Left lung (tissue), 10 donors: ENCODE data around the gene GADD45G. TPM values are rescaled to one million over a fixed set of nuclear protein-coding genes. Genes with fewer than 3 reads are reported as not detected.

Experiments
- ATAC-seq: fragments of 200-7000 bp; cut with Tn5 transposase; one replicate; pipeline ENCODE4 v1.9.1; 2020; ENCODE audit warnings: moderate library complexity
- DNase-seq, 4 donors: peaks; one replicate each; pipeline ENCODE4 v3.0.0-alpha.2; 2013 to 2020
- H3K27ac ChIP-seq, 2 donors: fragments of 200-600 bp; sonication (generic) in 1 of 2; one replicate each; pipeline versions ENCODE4 v1.5.0 to v1.8.0; 2020 to 2021
- H3K27me3 ChIP-seq, 2 donors: fragments of 200-600 bp; sonication (generic) in 1 of 2; one replicate each; pipeline versions ENCODE4 v1.5.0 to v1.8.0; 2020 to 2021
- H3K36me3 ChIP-seq, 2 donors: fragments of 200-600 bp; sonication (generic) in 1 of 2; one replicate each; pipeline versions ENCODE4 v1.5.0 to v1.8.0; 2020 to 2021
- H3K4me1 ChIP-seq, 2 donors: fragments of 200-600 bp; one replicate each; pipeline ENCODE4 v1.8.0; 2021
- H3K4me3 ChIP-seq, 2 donors: fragments of 200-600 bp; sonication (generic) in 1 of 2; one replicate each; pipeline versions ENCODE4 v1.5.0 to v1.8.0; 2020 to 2021; ENCODE audit warnings: mild to moderate bottlenecking in 1 of 2
- H3K9me3 ChIP-seq, 2 donors: fragments of 200-600 bp; sonication (generic) in 1 of 2; one replicate each; pipeline versions ENCODE4 v1.5.0 to v1.8.0; 2020 to 2021
- CTCF ChIP-seq, 2 donors: fragments of 200-600 bp; sonication (generic) in 1 of 2; IDR thresholded peaks; one replicate each; pipeline versions ENCODE4 v1.5.0 to v1.8.0; 2021; ENCODE audit warnings: antibody characterized with exemption in 2 of 2
- intact Hi-C, 2 donors: fragments of 100-400 bp; cut with DNase I; formaldehyde crosslinking; loops; one replicate each; pipeline versions ENCODE4 v1.11.2 to v1.14.2; 2022
- polyA plus RNA-seq, 6 donors: library from polyadenylated mRNA; unstranded; fragments of 120-200 nt; gene quantifications; one replicate each; pipeline ENCODE4 v1.2.1, GENCODE V29; 2013; ENCODE audit not compliant: insufficient read length in 6 of 6
- total RNA-seq, 2 donors: library from RNA; stranded (reverse); fragmentation: NEBNext Ultra II Directional; extraction: Animal tissue kit (Norgen Biotek cat#: 25700); gene quantifications; one replicate each; pipeline ENCODE4 v1.2.1, GENCODE V29; 2021
- donor health status: DM: no; HTN: yes; CAD: no.
- donor health status: DM: no; HTN: no; CAD: no.

The GADD45G gene
- total and polyA plus RNA-seq, 8 donors = 3.9 to 12.6 (median 4.9) TPM

DNA sequence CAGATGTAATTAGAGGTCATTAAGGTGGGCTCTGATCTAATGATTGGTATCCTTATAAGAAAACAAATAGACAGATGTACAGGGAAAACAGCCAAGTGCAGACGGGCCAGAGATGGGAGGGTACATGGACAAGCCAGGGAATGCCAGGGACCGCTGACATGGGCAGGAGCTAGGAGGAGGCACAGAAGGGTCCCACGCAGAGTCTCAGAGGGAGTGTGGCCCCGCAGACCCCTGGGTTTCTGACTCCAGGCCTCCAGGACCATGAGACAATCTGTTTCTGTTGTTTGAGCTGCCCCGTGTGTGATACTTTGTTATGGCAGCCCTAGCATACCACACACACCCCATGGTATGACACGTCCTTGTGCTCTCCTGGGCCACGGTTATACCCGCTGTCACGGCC, 29.1 kb downstream of the GADD45G start:
- H3K27me3 ChIP-seq = no peaks in the 10 kb centered on the region
- ATAC-seq = no peak
- no peak overlapping the region for H3K27ac ChIP-seq
- H3K36me3 ChIP-seq = no peaks in the 10 kb centered on the region
- DNase-seq = no peak
- no peaks in the 10 kb centered on the region for H3K9me3 ChIP-seq
- intact Hi-C loops = no loop called here
- peaks cover 5 to 11% of the 10 kb centered on the region in 2 donors for H3K4me1 ChIP-seq
- H3K4me3 ChIP-seq = no peak overlapping the region
- TF ChIP-seq CTCF (IDR thresholded peaks at IDR 0.05) = no peak

GRCh38 chr9:89634995-89635742, 30.4 kb downstream of the GADD45G start:
- intact Hi-C loops = no loop called here
- ATAC-seq = peak; percentile 68
- no peak overlapping the region for H3K27ac ChIP-seq
- DNase-seq = no peak
- no peaks in the 10 kb centered on the region for H3K36me3 ChIP-seq
- H3K4me1 ChIP-seq = peaks cover 12 to 20% of the 10 kb centered on the region in 2 donors
- no peaks in the 10 kb centered on the region for H3K27me3 ChIP-seq
- TF ChIP-seq CTCF (IDR thresholded peaks at IDR 0.05) = no peak
- no peaks in the 10 kb centered on the region for H3K9me3 ChIP-seq
- no peak overlapping the region for H3K4me3 ChIP-seq

- ATAC-seq = peak; percentile 6
- Histone ChIP-seq H3K27me3 (no peaks in the 10 kb centered on the region), H3K9me3 (no peaks in the 10 kb centered on the region), H3K27ac (no peak overlapping the region), H3K4me1 (peaks cover 18 to 24% of the 10 kb centered on the region in 2 donors), H3K4me3 (no peak overlapping the region), H3K36me3 (no peaks in the 10 kb centered on the region)
- intact Hi-C loops = no loop called here
- no peak for TF ChIP-seq CTCF (IDR thresholded peaks at IDR 0.05)
- no peak for DNase-seq
Observed at GRCh38 chr9:89635816-89636215, 31.0 kb downstream of the GADD45G start.

DNA sequence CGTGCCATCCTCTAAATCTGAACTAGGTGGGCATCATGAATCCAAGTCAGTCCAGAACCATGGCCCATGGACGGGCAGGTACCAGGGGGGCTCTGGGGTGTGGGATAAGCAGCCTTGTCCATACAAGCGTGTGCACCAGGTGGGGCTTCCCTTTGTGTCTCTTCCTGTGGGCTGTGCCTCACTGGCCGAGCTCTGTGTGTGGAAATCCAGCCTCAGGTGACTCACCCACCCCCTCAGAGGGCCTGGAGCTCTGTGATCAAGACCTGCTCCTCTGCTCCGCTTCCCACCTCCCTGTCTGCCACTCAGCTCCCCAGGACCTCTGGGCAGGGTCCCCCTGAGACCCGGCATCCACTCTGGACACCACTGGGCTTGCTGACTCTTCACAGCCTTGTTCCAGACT, 33.0 kb downstream of the GADD45G start:
- Histone ChIP-seq H3K4me1 (peaks cover 18 to 23% of the 10 kb centered on the region in 2 donors), H3K9me3 (no peaks in the 10 kb centered on the region), H3K36me3 (no peaks in the 10 kb centered on the region), H3K27me3 (no peaks in the 10 kb centered on the region), H3K4me3 (no peak overlapping the region), H3K27ac (no peak overlapping the region)
- DNase-seq = no peak
- intact Hi-C loops = no loop called here
- ATAC-seq = no peak
- no peak for TF ChIP-seq CTCF (IDR thresholded peaks at IDR 0.05)

DNA sequence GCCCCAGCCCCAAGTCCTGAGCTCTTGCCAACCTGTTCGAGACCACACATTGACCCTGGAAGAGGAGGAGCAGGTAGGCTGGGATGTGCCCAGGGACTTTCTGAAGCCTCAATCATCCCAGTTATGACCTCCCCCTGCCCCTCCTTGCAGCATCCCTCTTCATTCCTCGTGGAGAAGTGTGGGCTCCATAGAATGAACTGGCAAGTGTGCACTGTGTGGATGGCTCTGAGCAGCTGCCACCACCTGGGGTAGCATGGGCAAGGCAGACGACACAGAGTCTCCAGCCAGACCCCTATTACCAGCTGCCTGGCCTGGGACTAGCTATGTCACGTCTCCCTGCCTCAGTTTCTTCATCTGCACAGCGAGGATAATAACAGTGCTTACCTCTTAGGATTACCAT, 33.5 kb downstream of the GADD45G start:
- TF ChIP-seq CTCF (IDR thresholded peaks at IDR 0.05) = no peak
- no peak overlapping the region for H3K27ac ChIP-seq
- H3K4me3 ChIP-seq = no peak overlapping the region
- ATAC-seq (no peak), DNase-seq (no peak)
- no peaks in the 10 kb centered on the region for H3K9me3 ChIP-seq
- peaks cover 18 to 23% of the 10 kb centered on the region in 2 donors for H3K4me1 ChIP-seq
- H3K27me3 ChIP-seq = no peaks in the 10 kb centered on the region
- intact Hi-C loops = no loop called here
- no peaks in the 10 kb centered on the region for H3K36me3 ChIP-seq
